B cell (primary cell): ENCODE data around the gene FBN1. TPM values are rescaled to one million over a fixed set of nuclear protein-coding genes. Genes with fewer than 3 reads are reported as not detected.

Experiments used
- ATAC-seq: fragments of 200-7000 bp; cut with Tn5 transposase; one replicate; pipeline ENCODE4 v1.10.0; 2021; ENCODE audit warnings: low read depth, mild to moderate bottlenecking, moderate number of reproducible peaks, moderate library complexity
- CTCF ChIA-PET: fragments of 350-600 bp; sonication (Branson Sonifier 250); formaldehyde crosslinking; loops from one replicate; lab custom pipeline; 2021; ENCODE audit warnings: antibody characterized with exemption, inconsistent platforms; lab: Charles Lee
- POLR2A ChIA-PET: fragments of 350-600 bp; sonication (Branson Sonifier 250); formaldehyde crosslinking; loops from one replicate; lab custom pipeline; 2021; ENCODE audit warnings: antibody characterized with exemption; lab: Charles Lee
- DNase-seq: peaks from one replicate; pipeline ENCODE4 v3.0.0; 2013
- H2AFZ ChIP-seq: 2 replicates; pipeline ENCODE4 v1.6.1; 2012; ENCODE audit warnings: mild to moderate bottlenecking, low read depth, low read length; ENCODE audit not compliant: insufficient read depth, poor library complexity, severe bottlenecking
- H3K27ac ChIP-seq, 2 donors: 1 replicate in 1 of 2; 2 replicates in 1 of 2; pipeline ENCODE4 v1.5.1; 2012 to 2013; ENCODE audit warnings: low read length in 2 of 2, mild to moderate bottlenecking in 2 of 2, moderate library complexity in 1 of 2
- H3K27me3 ChIP-seq, 4 experiments: fragments of 200-600 bp in 1 of 4; sonication (generic) in 1 of 4; replicated peaks in 1 of 4; 1 replicate in 2 of 4; 2 replicates in 2 of 4; pipeline versions ENCODE4 v1.6.1 to v1.7.0; 2013 to 2016; ENCODE audit warnings: low read length in 3 of 4, mild to moderate bottlenecking in 2 of 4, mixed read lengths in 1 of 4, moderate library complexity in 1 of 4; ENCODE audit not compliant: insufficient read depth in 4 of 4, control insufficient read depth in 3 of 4; ENCODE audit errors: control extremely low read depth in 1 of 4
- H3K36me3 ChIP-seq, 2 experiments: replicated peaks in 1 of 2; 1 replicate in 1 of 2; 2 replicates in 1 of 2; pipeline versions ENCODE4 v1.6.1 to v1.7.1; 2013; ENCODE audit warnings: low read length in 1 of 2; ENCODE audit not compliant: insufficient read depth in 2 of 2, control insufficient read depth in 1 of 2; ENCODE audit errors: control extremely low read depth in 1 of 2, extremely low read depth in 1 of 2
- H3K4me1 ChIP-seq, 2 donors: fragments of 200-600 bp in 1 of 2; sonication (generic) in 1 of 2; 1 replicate in 1 of 2; 2 replicates in 1 of 2; pipeline versions ENCODE4 v1.5.1 to v1.6.1; 2013 to 2017; ENCODE audit warnings: low read length in 2 of 2; ENCODE audit not compliant: control insufficient read depth in 2 of 2, insufficient read depth in 2 of 2
- H3K4me2 ChIP-seq: replicated peaks from 2 replicates; pipeline ENCODE3; 2012; ENCODE audit warnings: mild to moderate bottlenecking, low read depth, low read length; ENCODE audit not compliant: poor library complexity, severe bottlenecking
- H3K4me3 ChIP-seq, 5 experiments: fragments of 200-600 bp in 1 of 5; sonication (generic) in 1 of 5; 1 replicate in 3 of 5; 2 replicates in 2 of 5; pipeline versions ENCODE4 v1.5.1 to v1.7.0; 2011 to 2016; ENCODE audit warnings: low read length in 4 of 5, mild to moderate bottlenecking in 4 of 5, low read depth in 2 of 5, control low read depth in 1 of 5, moderate library complexity in 1 of 5; ENCODE audit not compliant: insufficient read depth in 1 of 5; ENCODE audit errors: control extremely low read depth in 1 of 5, extremely low read depth in 1 of 5
- H3K79me2 ChIP-seq: fragments of 200-600 bp; sonication (generic); one replicate; pipeline ENCODE4 v1.6.0; 2016; ENCODE audit warnings: low read length; ENCODE audit not compliant: control insufficient read depth, insufficient read depth
- H3K9ac ChIP-seq: fragments of 200-600 bp; sonication (generic); 2 replicates; pipeline ENCODE4 v1.6.1; 2017; ENCODE audit warnings: mild to moderate bottlenecking, low read length, moderate library complexity
- H3K9me3 ChIP-seq, 3 donors: one replicate each; pipeline versions ENCODE4 v1.6.1 to v1.7.1; 2013; ENCODE audit warnings: low read length in 2 of 3; ENCODE audit not compliant: control insufficient read depth in 2 of 3, insufficient read depth in 1 of 3; ENCODE audit errors: control extremely low read depth in 1 of 3
- H4K20me1 ChIP-seq: 2 replicates; pipeline ENCODE4 v1.6.0; 2012; ENCODE audit warnings: mild to moderate bottlenecking, low read length; ENCODE audit not compliant: insufficient read depth, control insufficient read depth, poor library complexity, severe bottlenecking
- H3K27ac Mint-ChIP-seq: one replicate; pipeline ENCODE4 v1.8.0; 2021; ENCODE audit warnings: mixed read lengths
- H3K27me3 Mint-ChIP-seq: one replicate; pipeline ENCODE4 v1.8.0; 2021; ENCODE audit warnings: mixed read lengths
- H3K4me1 Mint-ChIP-seq: one replicate; pipeline ENCODE4 v1.8.0; 2021; ENCODE audit warnings: mixed read lengths
- H3K4me3 Mint-ChIP-seq: one replicate; pipeline ENCODE4 v1.8.0; 2021; ENCODE audit warnings: mixed read lengths
- H3K9me3 Mint-ChIP-seq: one replicate; pipeline ENCODE4 v1.8.0; 2022; ENCODE audit warnings: mixed read lengths; ENCODE audit not compliant: insufficient read depth
- CTCF ChIP-seq: fragments of 200-600 bp; IDR thresholded peaks from one replicate; pipeline ENCODE4 v1.8.0; 2022; ENCODE audit warnings: antibody characterized with exemption, mild to moderate bottlenecking
- EZH2 ChIP-seq: IDR thresholded peaks from 2 replicates; pipeline ENCODE4 v1.6.1; 2012; ENCODE audit warnings: borderline replicate concordance, low read depth, mild to moderate bottlenecking, moderate library complexity, low read length; ENCODE audit not compliant: insufficient read depth, poor library complexity, severe bottlenecking
- WGBS: methylation state at CpG from one replicate; pipeline ENCODE4 v1.1.5; 2013; ENCODE audit warnings: missing lambda C conversion rate; ENCODE audit not compliant: insufficient coverage; 5-methylcytosine and 5-hydroxymethylcytosine counted together
- intact Hi-C: fragments of 100-400 bp; cut with micrococcal nuclease; formaldehyde crosslinking; loops from one replicate; pipeline ENCODE4 v1.10.0; 2022
- polyA plus RNA-seq: library from polyadenylated mRNA; depleted of rRNA; stranded (reverse); fragments of >200 nt; gene quantifications from 2 replicates; pipeline ENCODE4 v1.2.3, GENCODE V29; 2012
- total RNA-seq, 2 donors: library from RNA; stranded (reverse); fragments of 120-200 nt in 1 of 2; gene quantifications; 1 replicate in 1 of 2; 2 replicates in 1 of 2; pipeline versions ENCODE4 v1.2.3 to v1.2.4, GENCODE V29; 2013 to 2022

FBN1 gene
- total and polyA plus RNA-seq, 2 donors (not counting 1 experiment from before 2014, with no cell fraction given) = 0.15 to 0.25 TPM

- ATAC-seq = no peak
- no peaks in the 10 kb centered on the region for H3K9me3 ChIP-seq
- Mint-ChIP-seq H3K4me1 (no peaks in the 10 kb centered on the region), H3K4me3 (no peak overlapping the region), H3K9me3 (no peaks in the 10 kb centered on the region), H3K27ac (no peak overlapping the region), H3K27me3 (no peaks in the 10 kb centered on the region)
- no peak overlapping the region for H2AFZ ChIP-seq
- POLR2A ChIA-PET = no interaction called here
- no peak for DNase-seq
- intact Hi-C loops = no loop called here
- H3K27me3 ChIP-seq = no peaks in the 10 kb centered on the region
- H3K4me1 ChIP-seq = no peaks in the 10 kb centered on the region
- TF ChIP-seq CTCF (no peak), EZH2 (no peak)
- H3K36me3 ChIP-seq = no peaks in the 10 kb centered on the region
- no peaks in the 10 kb centered on the region for H3K79me2 ChIP-seq
- CTCF ChIA-PET = no interaction called here
- no peak overlapping the region for H3K4me3 ChIP-seq
- H3K9ac ChIP-seq = no peak overlapping the region
- WGBS = 100% methylated on average over 2 of the region's 5 CpGs
- H4K20me1 ChIP-seq = no peaks in the 10 kb centered on the region
- no peak overlapping the region for H3K4me2 ChIP-seq
- H3K27ac ChIP-seq = no peak overlapping the region
These were observed 180.1 kb downstream of the FBN1 start for GRCh38 chr15:48465410-48465809.

GRCh38 chr15:48463366-48463880 lies 182.1 kb downstream of the FBN1 start:
- H2AFZ ChIP-seq = no peak overlapping the region
- H3K27ac Mint-ChIP-seq = no peak overlapping the region
- DNase-seq (no peak), ATAC-seq (no peak)
- POLR2A ChIA-PET = no interaction called here
- no peaks in the 10 kb centered on the region for H3K9me3 Mint-ChIP-seq
- intact Hi-C loops = no loop called here
- H3K27me3 ChIP-seq = no peaks in the 10 kb centered on the region
- no peaks in the 10 kb centered on the region for H3K27me3 Mint-ChIP-seq
- no peaks in the 10 kb centered on the region for H3K9me3 ChIP-seq
- H3K4me3 ChIP-seq = no peak overlapping the region
- TF ChIP-seq EZH2 = no peak
- no peak for TF ChIP-seq CTCF
- no CpG with 5 or more reads among the region's 4 CpGs for WGBS
- H3K4me2 ChIP-seq = no peak overlapping the region
- H3K79me2 ChIP-seq = no peaks in the 10 kb centered on the region
- no peaks in the 10 kb centered on the region for H3K4me1 ChIP-seq
- no peaks in the 10 kb centered on the region for H3K4me1 Mint-ChIP-seq
- H4K20me1 ChIP-seq = no peaks in the 10 kb centered on the region
- H3K4me3 Mint-ChIP-seq = no peak overlapping the region
- H3K36me3 ChIP-seq = no peaks in the 10 kb centered on the region
- no peak overlapping the region for H3K9ac ChIP-seq
- CTCF ChIA-PET = no interaction called here
- no peak overlapping the region for H3K27ac ChIP-seq
